Peyer's patch (tissue), 4 donors: ENCODE measurements around the gene ASCL5. TPM values are rescaled to one million over a fixed set of nuclear protein-coding genes. Genes with fewer than 3 reads are reported as not detected.

Experiments used
- DNase-seq, 3 donors: peaks; one replicate each; pipeline ENCODE4 v3.0.0-alpha.2; 2017 to 2019
- H3K27ac ChIP-seq, 4 donors: fragments of 200-600 bp; sonication (generic); one replicate each; pipeline ENCODE4 v1.5.1; 2016 to 2019
- H3K27me3 ChIP-seq, 2 donors: fragments of 200-600 bp; sonication (generic); one replicate each; pipeline ENCODE4 v1.5.1; 2019
- H3K36me3 ChIP-seq, 3 donors: fragments of 200-600 bp; sonication (generic); one replicate each; pipeline ENCODE4 v1.5.1; 2016 to 2019
- H3K4me1 ChIP-seq, 4 donors: fragments of 200-600 bp; sonication (generic); one replicate each; pipeline ENCODE4 v1.5.1; 2016 to 2019
- H3K4me3 ChIP-seq, 4 donors: fragments of 200-600 bp; sonication (generic); 1 replicate in 3 of 4; 2 replicates in 1 of 4; pipeline ENCODE4 v1.5.1; 2016 to 2019; ENCODE audit warnings: mild to moderate bottlenecking in 1 of 4
- H3K9me3 ChIP-seq, 4 donors: fragments of 200-600 bp; sonication (generic); one replicate each; pipeline ENCODE4 v1.5.1; 2016 to 2019; ENCODE audit warnings: mild to moderate bottlenecking in 1 of 4
- POLR2A ChIP-seq, 2 donors: fragments of 450-650 bp; IDR thresholded peaks; one replicate each; pipeline ENCODE4 v1.5.1; 2017; ENCODE audit warnings: antibody characterized with exemption in 2 of 2, mild to moderate bottlenecking in 2 of 2, moderate library complexity in 2 of 2
- total RNA-seq, 4 donors: library from RNA; depleted of rRNA; stranded (reverse); fragments of >200 nt; gene quantifications; one replicate each; pipeline ENCODE4 v1.1.0, GENCODE V29; 2016
- TF ChIP-seq, protein P1 (sequence below), 6 experiments: fragments of 450-650 bp in 4 of 6; fragments of 200-600 bp in 2 of 6; sonication (generic) in 1 of 6; IDR thresholded peaks; one replicate each; pipeline ENCODE4 v1.5.1; 2017 to 2019; ENCODE audit warnings: antibody characterized with exemption in 6 of 6, mild to moderate bottlenecking in 3 of 6, moderate library complexity in 1 of 6

The ASCL5 gene
- total RNA-seq, 4 donors from 2014 or later = not detected

- TF ChIP-seq, protein P1, sequence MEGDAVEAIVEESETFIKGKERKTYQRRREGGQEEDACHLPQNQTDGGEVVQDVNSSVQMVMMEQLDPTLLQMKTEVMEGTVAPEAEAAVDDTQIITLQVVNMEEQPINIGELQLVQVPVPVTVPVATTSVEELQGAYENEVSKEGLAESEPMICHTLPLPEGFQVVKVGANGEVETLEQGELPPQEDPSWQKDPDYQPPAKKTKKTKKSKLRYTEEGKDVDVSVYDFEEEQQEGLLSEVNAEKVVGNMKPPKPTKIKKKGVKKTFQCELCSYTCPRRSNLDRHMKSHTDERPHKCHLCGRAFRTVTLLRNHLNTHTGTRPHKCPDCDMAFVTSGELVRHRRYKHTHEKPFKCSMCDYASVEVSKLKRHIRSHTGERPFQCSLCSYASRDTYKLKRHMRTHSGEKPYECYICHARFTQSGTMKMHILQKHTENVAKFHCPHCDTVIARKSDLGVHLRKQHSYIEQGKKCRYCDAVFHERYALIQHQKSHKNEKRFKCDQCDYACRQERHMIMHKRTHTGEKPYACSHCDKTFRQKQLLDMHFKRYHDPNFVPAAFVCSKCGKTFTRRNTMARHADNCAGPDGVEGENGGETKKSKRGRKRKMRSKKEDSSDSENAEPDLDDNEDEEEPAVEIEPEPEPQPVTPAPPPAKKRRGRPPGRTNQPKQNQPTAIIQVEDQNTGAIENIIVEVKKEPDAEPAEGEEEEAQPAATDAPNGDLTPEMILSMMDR (IDR thresholded peaks at IDR 0.05) = no peak
- TF ChIP-seq POLR2A (IDR thresholded peaks at IDR 0.05) = no peak
Observed at GRCh38 chr1:201090541-201090940, 36.4 kb downstream of the ASCL5 start.

GRCh38 chr1:201089596-201089995, 37.4 kb downstream of the ASCL5 start:
- peak in 1 of 3 donors; percentile 13 for DNase-seq
- Histone ChIP-seq H3K27me3 (no peaks in the 10 kb centered on the region), H3K27ac (no peak overlapping the region), H3K4me1 (no peaks in the 10 kb centered on the region), H3K9me3 (no peaks in the 10 kb centered on the region), H3K36me3 (no peaks in the 10 kb centered on the region), H3K4me3 (no peak overlapping the region)
- TF ChIP-seq, protein P1 (IDR thresholded peaks at IDR 0.05) = no peak
- no peak for TF ChIP-seq POLR2A (IDR thresholded peaks at IDR 0.05)

More at GRCh38 chr1:201090541-201090940, 36.4 kb downstream of the ASCL5 start:
- no peaks in the 10 kb centered on the region for H3K4me1 ChIP-seq
- no peak overlapping the region for H3K27ac ChIP-seq
- H3K36me3 ChIP-seq = no peaks in the 10 kb centered on the region
- H3K9me3 ChIP-seq = no peaks in the 10 kb centered on the region
- H3K4me3 ChIP-seq = no peak overlapping the region
- H3K27me3 ChIP-seq = no peaks in the 10 kb centered on the region
- DNase-seq = no peak

GRCh38 chr1:201088901-201089525, 38.0 kb downstream of the ASCL5 start:
- H3K36me3 ChIP-seq = no peaks in the 10 kb centered on the region
- H3K4me1 ChIP-seq = no peaks in the 10 kb centered on the region
- no peak for DNase-seq
- no peak overlapping the region for H3K4me3 ChIP-seq
- no peaks in the 10 kb centered on the region for H3K9me3 ChIP-seq
- no peaks in the 10 kb centered on the region for H3K27me3 ChIP-seq
- no peak for TF ChIP-seq POLR2A (IDR thresholded peaks at IDR 0.05)
- TF ChIP-seq, protein P1 (IDR thresholded peaks at IDR 0.05) = no peak
- no peak overlapping the region for H3K27ac ChIP-seq

DNA sequence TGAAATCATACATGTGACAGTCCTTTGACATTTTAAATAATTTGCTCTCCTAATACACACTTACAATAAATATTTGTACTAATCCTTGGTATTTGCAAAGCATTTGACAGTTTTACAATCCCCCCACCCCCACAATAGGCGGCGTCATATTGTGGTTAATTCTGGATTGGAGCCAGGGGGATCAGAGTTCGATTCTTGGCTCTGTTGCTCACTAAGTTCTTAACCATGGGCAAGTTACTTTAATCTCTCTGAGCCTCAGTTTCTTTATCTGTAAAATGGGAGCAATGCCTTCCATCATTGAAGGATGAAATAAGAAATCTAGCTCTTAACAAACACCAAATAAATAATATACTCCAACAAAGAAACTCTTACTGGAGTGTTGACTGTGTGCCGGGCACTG, 38.6 kb downstream of the ASCL5 start:
- H3K27me3 ChIP-seq = no peaks in the 10 kb centered on the region
- no peaks in the 10 kb centered on the region for H3K4me1 ChIP-seq
- DNase-seq = no peak
- TF ChIP-seq POLR2A (IDR thresholded peaks at IDR 0.05) = no peak
- TF ChIP-seq, protein P1 (IDR thresholded peaks at IDR 0.05) = no peak
- H3K27ac ChIP-seq = no peak overlapping the region
- H3K9me3 ChIP-seq = no peaks in the 10 kb centered on the region
- no peak overlapping the region for H3K4me3 ChIP-seq
- H3K36me3 ChIP-seq = no peaks in the 10 kb centered on the region

GRCh38 chr1:201085902-201086735, 40.9 kb downstream of the ASCL5 start:
- no peak for TF ChIP-seq POLR2A (IDR thresholded peaks at IDR 0.05)
- TF ChIP-seq, protein P1 (IDR thresholded peaks at IDR 0.05) = peak in 4 of 6 experiments; percentile 39 to 74 (median 72)
- Histone ChIP-seq H3K36me3 (no peaks in the 10 kb centered on the region), H3K4me1 (no peaks in the 10 kb centered on the region), H3K9me3 (no peaks in the 10 kb centered on the region), H3K4me3 (no peak overlapping the region), H3K27me3 (no peaks in the 10 kb centered on the region), H3K27ac (no peak overlapping the region)
- DNase-seq = peak in 2 of 3 donors; percentile 81 to 85
